HEK293 (cell line): ENCODE results near the gene CTIF.

ENCODE experiments used
- CTCF ChIA-PET: fragments of 350-600 bp; formaldehyde crosslinking; extraction: SDS; loops from one replicate; lab custom pipeline; 2021; ENCODE audit warnings: antibody characterized with exemption; lab: Yijun Ruan, JAX
- POLR2A ChIA-PET: fragments of 300-600 bp; formaldehyde crosslinking; extraction: SDS; loops from one replicate; lab custom pipeline; 2020; ENCODE audit warnings: antibody characterized with exemption, inconsistent platforms; lab: Yijun Ruan, JAX
- H3K27ac ChIP-seq: fragments of 200-500 bp; sonication (Bioruptor generic); 2 replicates; pipeline ENCODE4 v1.5.1; 2014; ENCODE audit warnings: low read depth, low read length, control low read depth, inconsistent platforms; ENCODE audit errors: extremely low read depth
- H3K36me3 ChIP-seq, 2 experiments: fragments of 200-500 bp in 1 of 2; sonication (Bioruptor generic) in 1 of 2; 1 replicate in 1 of 2; 2 replicates in 1 of 2; pipeline ENCODE4 v1.5.1; 2014 to 2017; ENCODE audit warnings: inconsistent platforms in 2 of 2, low read length in 2 of 2; ENCODE audit not compliant: control insufficient read depth in 2 of 2, insufficient read depth in 1 of 2
- H3K4me1 ChIP-seq: fragments of 200-500 bp; sonication (Bioruptor generic); 2 replicates; pipeline ENCODE4 v1.5.1; 2014; ENCODE audit warnings: mild to moderate bottlenecking, low read length, inconsistent platforms; ENCODE audit not compliant: control insufficient read depth, insufficient read depth
- H3K4me3 ChIP-seq: 2 replicates; pipeline ENCODE4 v1.5.1; 2011; ENCODE audit warnings: low read depth, mild to moderate bottlenecking, control low read depth, low read length, moderate library complexity
- H3K9me3 ChIP-seq: fragments of 200-500 bp; sonication (Bioruptor generic); 2 replicates; pipeline ENCODE4 v1.5.1; 2014; ENCODE audit warnings: low read depth, low read length, inconsistent platforms; ENCODE audit not compliant: control insufficient read depth, insufficient read depth
- EGR2 ChIP-seq: fragments of 450-650 bp; formaldehyde crosslinking; IDR thresholded peaks from 2 replicates; pipeline ENCODE4 v1.5.1; 2016; ENCODE audit warnings: low read depth, missing biosample characterization, missing genetic modification characterization
- GLIS2 ChIP-seq: fragments of 450-650 bp; formaldehyde crosslinking; IDR thresholded peaks from 2 replicates; pipeline ENCODE4 v1.5.1; 2016; ENCODE audit warnings: missing biosample characterization, missing genetic modification characterization
- OSR2 ChIP-seq: fragments of 450-650 bp; formaldehyde crosslinking; IDR thresholded peaks from 2 replicates; pipeline ENCODE4 v1.5.1; 2016; ENCODE audit warnings: missing biosample characterization, missing genetic modification characterization
- SP3 ChIP-seq: fragments of 450-650 bp; formaldehyde crosslinking; IDR thresholded peaks from 2 replicates; pipeline ENCODE4 v1.5.1; 2016; ENCODE audit warnings: missing biosample characterization, missing genetic modification characterization
- ZFHX2 ChIP-seq: fragments of 450-650 bp; formaldehyde crosslinking; conservative IDR thresholded peaks from 2 replicates; pipeline ENCODE4 v1.5.1; 2016; ENCODE audit warnings: missing biosample characterization, missing genetic modification characterization
- ZNF133 ChIP-seq: fragments of 450-650 bp; formaldehyde crosslinking; IDR thresholded peaks from 2 replicates; pipeline ENCODE4 v1.5.1; 2016; ENCODE audit warnings: missing biosample characterization, missing genetic modification characterization
- ZNF324 ChIP-seq: fragments of 450-650 bp; formaldehyde crosslinking; IDR thresholded peaks from 2 replicates; pipeline ENCODE4 v1.5.1; 2016; ENCODE audit warnings: missing biosample characterization, missing genetic modification characterization
- ZNF354C ChIP-seq: fragments of 450-650 bp; formaldehyde crosslinking; IDR thresholded peaks from 2 replicates; pipeline ENCODE4 v1.5.1; 2016; ENCODE audit warnings: missing biosample characterization, missing genetic modification characterization, low read depth, borderline replicate concordance
- ZNF600 ChIP-seq: fragments of 450-650 bp; formaldehyde crosslinking; IDR thresholded peaks from 2 replicates; pipeline ENCODE4 v1.5.1; 2016; ENCODE audit warnings: missing biosample characterization, missing genetic modification characterization
- ZNF664 ChIP-seq: fragments of 450-650 bp; formaldehyde crosslinking; IDR thresholded peaks from 2 replicates; pipeline ENCODE4 v1.5.1; 2016; ENCODE audit warnings: missing biosample characterization, missing genetic modification characterization
- ZNF776 ChIP-seq: fragments of 450-650 bp; formaldehyde crosslinking; IDR thresholded peaks from 2 replicates; pipeline ENCODE4 v1.5.0; 2017; ENCODE audit warnings: missing biosample characterization, missing genetic modification characterization, borderline replicate concordance
- ZSCAN16 ChIP-seq: fragments of 450-650 bp; formaldehyde crosslinking; IDR thresholded peaks from 2 replicates; pipeline ENCODE4 v1.5.1; 2016; ENCODE audit warnings: missing biosample characterization, missing genetic modification characterization
- ZXDB ChIP-seq: fragments of 450-650 bp; formaldehyde crosslinking; IDR thresholded peaks from 2 replicates; pipeline ENCODE4 v1.5.1; 2016; ENCODE audit warnings: missing biosample characterization, missing genetic modification characterization
- TF ChIP-seq, protein P1 (sequence below): fragments of 450-650 bp; formaldehyde crosslinking; IDR thresholded peaks from 2 replicates; pipeline ENCODE4 v1.5.1; 2016; ENCODE audit warnings: missing biosample characterization, missing genetic modification characterization
- TF ChIP-seq, protein P2 (sequence below): fragments of 450-650 bp; formaldehyde crosslinking; IDR thresholded peaks from 2 replicates; pipeline ENCODE4 v1.5.1; 2017; ENCODE audit warnings: missing biosample characterization, missing genetic modification characterization
- TF ChIP-seq, protein P3 (sequence below): fragments of 450-650 bp; formaldehyde crosslinking; IDR thresholded peaks from 2 replicates; pipeline ENCODE4 v1.5.1; 2016; ENCODE audit warnings: missing biosample characterization, missing genetic modification characterization

The CTIF gene

DNA sequence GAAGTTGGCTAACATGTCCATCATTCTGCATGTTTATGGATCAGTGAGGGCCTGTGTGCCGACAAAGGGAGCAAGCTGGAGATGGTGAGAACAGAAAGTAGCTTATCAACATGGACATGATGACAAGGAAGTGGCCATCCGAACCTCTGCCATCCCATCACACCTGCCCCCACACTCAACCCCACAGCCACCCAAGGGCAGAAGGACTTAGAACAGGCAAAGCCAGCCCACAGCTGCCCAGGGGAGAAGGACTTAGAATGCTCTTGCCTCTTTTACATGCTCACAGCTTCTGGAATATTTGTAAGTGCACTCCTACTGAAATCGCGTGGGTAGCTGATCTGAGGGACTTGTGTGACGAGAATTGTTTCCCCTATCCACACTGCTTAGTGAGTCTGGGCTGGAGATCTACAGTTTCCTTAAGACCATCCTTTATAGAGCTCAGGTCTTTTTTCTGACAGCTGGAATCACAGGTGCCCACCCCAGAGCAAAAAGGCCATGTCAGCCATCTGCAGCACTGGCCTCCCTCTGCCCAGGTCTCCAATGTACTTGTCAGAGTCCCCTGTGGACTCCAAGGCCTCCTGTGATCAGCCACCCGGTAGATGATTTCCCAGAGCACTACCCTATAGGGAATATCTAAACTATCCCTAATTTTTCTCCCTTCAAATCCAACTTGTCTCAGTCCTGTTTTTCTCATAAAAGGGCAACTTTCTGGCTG lies 257.8 kb downstream of the CTIF start:
- Histone ChIP-seq H3K9me3 (no peaks in the 10 kb centered on the region), H3K4me3 (no peak overlapping the region), H3K4me1 (0 out of 2 replicates have a peak, but pooled peaks cover 3% of the 10 kb centered on the region), H3K36me3 (no peaks in the 10 kb centered on the region; a peak in 1 of 3 replicates), H3K27ac (no peak overlapping the region)
- ChIA-PET CTCF (interaction anchor here (1.0 kb wide), 1 partner anchor 14 kb away, joined by 3 read pairs; no protein-coding TSS in a partner anchor), POLR2A (interaction anchor here (0.6 kb wide), 1 partner anchor 395 kb away, joined by 5 read pairs; no protein-coding TSS in a partner anchor)
- no peak for TF ChIP-seq ZNF776 (tag by site-specific recombination)
- TF ChIP-seq EGR2 (tag by site-specific recombination): peak; percentile 68
- TF ChIP-seq ZFHX2 (tag by site-specific recombination): peak; percentile 59

DNA sequence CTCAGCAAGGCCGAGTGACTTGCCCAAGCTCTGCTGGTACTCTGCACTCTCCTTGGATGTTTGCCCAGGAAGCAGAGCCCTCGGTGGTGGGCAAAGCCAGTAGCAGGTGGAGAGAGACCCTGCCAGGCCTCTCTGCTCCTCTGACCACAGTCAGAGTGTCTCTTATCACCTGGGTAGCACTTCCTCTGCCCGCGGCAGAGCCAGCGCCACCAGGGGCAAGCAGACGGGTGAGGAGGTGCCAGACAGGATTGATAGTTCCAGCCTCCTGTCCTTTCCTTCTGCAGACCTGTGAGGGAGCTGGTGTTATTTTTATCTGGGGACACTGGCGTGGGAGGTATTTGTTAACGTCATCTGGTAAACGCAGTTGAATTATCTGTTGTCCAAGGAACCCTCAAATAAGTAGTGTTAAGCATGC lies 259.0 kb downstream of the CTIF start:
- POLR2A ChIA-PET: interaction anchor here (0.6 kb wide), 1 partner anchor 636 kb away, joined by 3 read pairs; no protein-coding TSS in a partner anchor
- Histone ChIP-seq H3K4me3 (no peak overlapping the region), H3K4me1 (0 out of 2 replicates have a peak, but pooled peaks cover 3% of the 10 kb centered on the region), H3K9me3 (no peaks in the 10 kb centered on the region), H3K27ac (no peak overlapping the region), H3K36me3 (no peaks in the 10 kb centered on the region; a peak in 1 of 3 replicates)
- CTCF ChIA-PET: no interaction called here
- TF ChIP-seq SP3 (no peak), ZNF133 (tag by site-specific recombination) (no peak), GLIS2 (tag by site-specific recombination) (no peak), ZNF354C (tag by site-specific recombination) (no peak), ZNF600 (tag by site-specific recombination) (no peak), ZNF664 (no peak), ZNF324 (tag by site-specific recombination) (no peak), OSR2 (tag by site-specific recombination) (no peak), ZXDB (tag by site-specific recombination) (no peak), ZSCAN16 (tag by site-specific recombination) (no peak)
- TF ChIP-seq, protein P1, sequence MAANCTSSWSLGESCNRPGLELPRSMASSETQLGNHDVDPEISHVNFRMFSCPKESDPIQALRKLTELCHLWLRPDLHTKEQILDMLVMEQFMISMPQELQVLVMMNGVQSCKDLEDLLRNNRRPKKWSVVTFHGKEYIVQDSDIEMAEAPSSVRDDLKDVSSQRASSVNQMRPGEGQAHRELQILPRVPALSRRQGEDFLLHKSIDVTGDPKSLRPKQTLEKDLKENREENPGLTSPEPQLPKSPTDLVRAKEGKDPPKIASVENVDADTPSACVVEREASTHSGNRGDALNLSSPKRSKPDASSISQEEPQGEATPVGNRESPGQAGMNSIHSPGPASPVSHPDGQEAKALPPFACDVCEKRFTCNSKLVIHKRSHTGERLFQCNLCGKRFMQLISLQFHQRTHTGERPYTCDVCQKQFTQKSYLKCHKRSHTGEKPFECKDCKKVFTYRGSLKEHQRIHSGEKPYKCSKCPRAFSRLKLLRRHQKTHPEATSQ (tag by site-specific recombination): no peak
- TF ChIP-seq, protein P2, sequence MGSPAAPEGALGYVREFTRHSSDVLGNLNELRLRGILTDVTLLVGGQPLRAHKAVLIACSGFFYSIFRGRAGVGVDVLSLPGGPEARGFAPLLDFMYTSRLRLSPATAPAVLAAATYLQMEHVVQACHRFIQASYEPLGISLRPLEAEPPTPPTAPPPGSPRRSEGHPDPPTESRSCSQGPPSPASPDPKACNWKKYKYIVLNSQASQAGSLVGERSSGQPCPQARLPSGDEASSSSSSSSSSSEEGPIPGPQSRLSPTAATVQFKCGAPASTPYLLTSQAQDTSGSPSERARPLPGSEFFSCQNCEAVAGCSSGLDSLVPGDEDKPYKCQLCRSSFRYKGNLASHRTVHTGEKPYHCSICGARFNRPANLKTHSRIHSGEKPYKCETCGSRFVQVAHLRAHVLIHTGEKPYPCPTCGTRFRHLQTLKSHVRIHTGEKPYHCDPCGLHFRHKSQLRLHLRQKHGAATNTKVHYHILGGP (tag by site-specific recombination): no peak
- TF ChIP-seq, protein P3, sequence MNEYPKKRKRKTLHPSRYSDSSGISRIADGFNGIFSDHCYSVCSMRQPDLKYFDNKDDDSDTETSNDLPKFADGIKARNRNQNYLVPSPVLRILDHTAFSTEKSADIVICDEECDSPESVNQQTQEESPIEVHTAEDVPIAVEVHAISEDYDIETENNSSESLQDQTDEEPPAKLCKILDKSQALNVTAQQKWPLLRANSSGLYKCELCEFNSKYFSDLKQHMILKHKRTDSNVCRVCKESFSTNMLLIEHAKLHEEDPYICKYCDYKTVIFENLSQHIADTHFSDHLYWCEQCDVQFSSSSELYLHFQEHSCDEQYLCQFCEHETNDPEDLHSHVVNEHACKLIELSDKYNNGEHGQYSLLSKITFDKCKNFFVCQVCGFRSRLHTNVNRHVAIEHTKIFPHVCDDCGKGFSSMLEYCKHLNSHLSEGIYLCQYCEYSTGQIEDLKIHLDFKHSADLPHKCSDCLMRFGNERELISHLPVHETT (tag by site-specific recombination): no peak
